CD4-positive, alpha-beta T cell treated with Interleukin-4 for 4 hours (primary cell): Measurements from ENCODE around the gene CACNA1C.

ENCODE experiments used
- DNase-seq: peaks from one replicate; pipeline ENCODE4 v3.0.0-alpha.2; 2020

Gene CACNA1C

GRCh38 chr12:2173971-2174370 lies 121.2 kb downstream of the CACNA1C start:
- DNase-seq, result no peak

GRCh38 chr12:2177003-2177402 lies 124.2 kb downstream of the CACNA1C start:
- DNase-seq, result no peak

- no peak for DNase-seq
Observed at GRCh38 chr12:2177751-2178150, 125.0 kb downstream of the CACNA1C start.

- DNase-seq, result no peak
Observed at GRCh38 chr12:2179058-2179457, 126.3 kb downstream of the CACNA1C start.

- DNase-seq, result no peak
Observed at GRCh38 chr12:2179953-2180736, 127.4 kb downstream of the CACNA1C start.

GRCh38 chr12:2180737-2181082 lies 127.9 kb downstream of the CACNA1C start:
- no peak for DNase-seq

- no peak for DNase-seq
Observed at GRCh38 chr12:2183556-2184541, 131.1 kb downstream of the CACNA1C start.

GRCh38 chr12:2185751-2186341 lies 133.1 kb downstream of the CACNA1C start:
- no peak for DNase-seq

GRCh38 chr12:2187195-2187945 lies 134.6 kb downstream of the CACNA1C start:
- DNase-seq, result no peak

- no peak for DNase-seq
Observed at GRCh38 chr12:2190085-2190484, 137.3 kb downstream of the CACNA1C start.

GRCh38 chr12:2190896-2191533 lies 138.2 kb downstream of the CACNA1C start:
- DNase-seq, result no peak

- DNase-seq, result no peak
Observed at GRCh38 chr12:2191534-2192153, 138.9 kb downstream of the CACNA1C start.

GRCh38 chr12:2192231-2192630 lies 139.4 kb downstream of the CACNA1C start:
- DNase-seq, result no peak

GRCh38 chr12:2194060-2194459 lies 141.3 kb downstream of the CACNA1C start:
- no peak for DNase-seq

- DNase-seq, result no peak
Observed at GRCh38 chr12:2194571-2194970, 141.8 kb downstream of the CACNA1C start.

GRCh38 chr12:2195085-2195484 lies 142.3 kb downstream of the CACNA1C start:
- no peak for DNase-seq

- DNase-seq, result no peak
Observed at GRCh38 chr12:2198005-2198501, 145.3 kb downstream of the CACNA1C start.

- DNase-seq, result no peak
Observed at GRCh38 chr12:2198542-2198941, 145.8 kb downstream of the CACNA1C start.

- DNase-seq, result no peak
Observed at GRCh38 chr12:2205996-2206395, 153.2 kb downstream of the CACNA1C start.

GRCh38 chr12:2208837-2209635 lies 156.2 kb downstream of the CACNA1C start:
- no peak for DNase-seq

- DNase-seq, result no peak
Observed at GRCh38 chr12:2211119-2211518, 158.3 kb downstream of the CACNA1C start.
